ENCODE data around the gene SYNJ1. TPM values are rescaled to one million over a fixed set of nuclear protein-coding genes. Genes with fewer than 3 reads are reported as not detected.
"Not testable (repeated sequence)": the region's sequence is repeated elsewhere in the genome, so short reads cannot be mapped to it uniquely, and the experiment has no call there.

The SYNJ1 gene
- total RNA-seq, 4 donors from 2014 or later = 8.0 to 21.4 (median 13.3) TPM

- H3K27ac ChIP-seq = peak overlapping the region; percentile 88 to 99 (median 93)
- DNase-seq (ENCODE audit: low spot score in 2 of 2) = no peak
- peaks cover 0 to 26% (median 8%) of the 10 kb centered on the region in 4 donors for H3K4me1 ChIP-seq
- 76% methylated on average over 16 of the region's 16 CpGs for WGBS, 2 donors
- peak overlapping the region; percentile 73 to 98 (median 92) for H3K4me3 ChIP-seq
- no peaks in the 10 kb centered on the region for H3K9me3 ChIP-seq
- peaks cover 0 to 16% (median 0%) of the 10 kb centered on the region in 3 donors for H3K36me3 ChIP-seq
- no peaks in the 10 kb centered on the region for H3K27me3 ChIP-seq
- TF ChIP-seq EP300 (IDR thresholded peaks at IDR 0.05) (no peak), CTCF (IDR thresholded peaks at IDR 0.05) (no peak), POLR2A (IDR thresholded peaks at IDR 0.05) (no peak)
Observed at GRCh38 chr21:32613436-32614043, 114.3 kb downstream of the SYNJ1 start.

GRCh38 chr21:32612999-32613337 is 114.8 kb downstream of the SYNJ1 start:
- Histone ChIP-seq H3K4me1 (peaks cover 0 to 26% (median 8%) of the 10 kb centered on the region in 4 donors), H3K4me3 (peak overlapping the region; percentile 73 to 98 (median 92)), H3K9me3 (no peaks in the 10 kb centered on the region), H3K36me3 (peaks cover 0 to 22% (median 0%) of the 10 kb centered on the region in 3 donors), H3K27ac (peak overlapping the region; percentile 88 to 99 (median 93)), H3K27me3 (no peaks in the 10 kb centered on the region)
- TF ChIP-seq CTCF (IDR thresholded peaks at IDR 0.05) (no peak), EP300 (IDR thresholded peaks at IDR 0.05) (no peak), POLR2A (IDR thresholded peaks at IDR 0.05) (no peak)
- peak in 1 of 2 donors; percentile 7 for DNase-seq (ENCODE audit: low spot score in 2 of 2)
- WGBS, 2 donors = 2 to 3% methylated on average over 15 of the region's 15 CpGs

GRCh38 chr21:32612075-32612998 is 115.5 kb downstream of the SYNJ1 start, which contains the start of gene CFAP298:
Gene CFAP298 (minus strand): TSS chr21:32612377. CDS start chr21:32612243, 134 bp downstream.
- peak; percentile 55 to 73 for DNase-seq (ENCODE audit: low spot score in 2 of 2)
- H3K27me3 ChIP-seq = no peaks in the 10 kb centered on the region
- peak in 1 of 2 donors; percentile 84 for TF ChIP-seq EP300 (IDR thresholded peaks at IDR 0.05)
- peak in 1 of 5 experiments; percentile 16 for TF ChIP-seq CTCF (IDR thresholded peaks at IDR 0.05)
- peak in 1 of 2 donors; percentile 13 for TF ChIP-seq POLR2A (IDR thresholded peaks at IDR 0.05)
- H3K4me3 ChIP-seq = peak within 1 kb of the TSS; percentile 73 to 98 (median 92)
- H3K9me3 ChIP-seq = no peaks in the 10 kb centered on the region
- H3K4me1 ChIP-seq = peaks cover 0 to 26% (median 8%) of the 10 kb centered on the region in 4 donors
- peak within 1 kb of the TSS; percentile 88 to 99 (median 93) for H3K27ac ChIP-seq
- WGBS, 2 donors = 0 to 2% methylated on average over 50 to 54 of the region's 81 CpGs
- peaks cover 0 to 28% (median 0%) of the 10 kb centered on the region in 3 donors for H3K36me3 ChIP-seq

GRCh38 chr21:32611471-32611997 is 116.3 kb downstream of the SYNJ1 start:
- no peaks in the 10 kb centered on the region for H3K9me3 ChIP-seq
- H3K36me3 ChIP-seq = peaks cover 0 to 36% (median 0%) of the 10 kb centered on the region in 3 donors
- TF ChIP-seq POLR2A (IDR thresholded peaks at IDR 0.05) = no peak
- no peak for TF ChIP-seq EP300 (IDR thresholded peaks at IDR 0.05)
- TF ChIP-seq CTCF (IDR thresholded peaks at IDR 0.05) = no peak
- H3K27ac ChIP-seq = peak overlapping the region; percentile 88 to 99 (median 93)
- no peaks in the 10 kb centered on the region for H3K27me3 ChIP-seq
- H3K4me1 ChIP-seq = peaks cover 0 to 26% (median 8%) of the 10 kb centered on the region in 4 donors
- DNase-seq (ENCODE audit: low spot score in 2 of 2) = no peak
- WGBS, 2 donors = 0 to 1% methylated on average over 28 of the region's 28 CpGs
- H3K4me3 ChIP-seq = peak overlapping the region; percentile 73 to 98 (median 92)

GRCh38 chr21:32610940-32611339 is 116.9 kb downstream of the SYNJ1 start:
- Histone ChIP-seq H3K4me3 (peak overlapping the region in 2 of 4 donors; percentile 86 to 98), H3K4me1 (peaks cover 0 to 26% (median 8%) of the 10 kb centered on the region in 4 donors), H3K36me3 (peaks cover 0 to 42% (median 0%) of the 10 kb centered on the region in 3 donors)
- not testable (repeated sequence) for H3K27me3 ChIP-seq; DNase-seq (ENCODE audit: low spot score in 2 of 2); H3K27ac ChIP-seq; H3K9me3 ChIP-seq
- 83 to 85% methylated on average over 17 of the region's 17 CpGs for WGBS, 2 donors

Data from tibial nerve (tissue), 4 donors.